OCI-LY3 (cell line): ENCODE results near the gene ANKRD39.

Experiments used
- CTCF ChIP-seq: fragments of 200-600, 300-600 bp; sonication (generic); IDR thresholded peaks from 2 replicates; pipeline ENCODE4 v1.5.1; 2014; ENCODE audit warnings: antibody characterized with exemption, low read length, low read depth
- EZH2phosphoT487 ChIP-seq: fragments of 200-600 bp; shearing (Covaris generic); IDR thresholded peaks from 2 replicates; pipeline ENCODE4 v1.6.1; 2018; ENCODE audit warnings: antibody characterized with exemption, mixed run types, low read depth

GRCh38 chr2:96881349-96882195, 23.8 kb upstream of the ANKRD39 start:
- TF ChIP-seq EZH2phosphoT487 = no peak
- TF ChIP-seq CTCF = no peak
